H1 (cell line): ENCODE data around the gene FUT2. TPM values are rescaled to one million over a fixed set of nuclear protein-coding genes. Genes with fewer than 3 reads are reported as not detected.

Source experiments
- NRF1 ChIP-seq: IDR thresholded peaks from 2 replicates; pipeline ENCODE4 v1.6.1; 2011; ENCODE audit warnings: mild to moderate bottlenecking, low read depth, low read length, improper control_type of control experiment
- TAF7 ChIP-seq: optimal IDR thresholded peaks from 2 replicates; pipeline ENCODE3; 2011; ENCODE audit warnings: low read depth, mild to moderate bottlenecking, inconsistent platforms, low read length, moderate library complexity, borderline replicate concordance
- USF2 ChIP-seq: IDR thresholded peaks from 2 replicates; pipeline ENCODE4 v1.6.1; 2011; ENCODE audit warnings: low read length, improper control_type of control experiment
- polyA plus RNA-seq, 7 experiments: library from polyadenylated mRNA; depleted of rRNA in 3 of 7; stranded (reverse) in 5 of 7; unstranded in 2 of 7; fragments of >200 nt in 5 of 7; fragments of 200-250 nt in 2 of 7; gene quantifications; 1 replicate in 5 of 7; 2 replicates in 1 of 7; 4 replicates in 1 of 7; pipeline versions ENCODE4 v1.2.1 to v1.2.3, GENCODE V29; 2011 to 2013; ENCODE audit warnings: missing spikeins in 2 of 7, mixed read lengths in 2 of 7
- total RNA-seq: library from RNA; stranded (reverse); fragmentation: NEBNext Ultra II Directional; extraction: Animal tissue kit (Norgen Biotek cat#: 25700); gene quantifications from 2 replicates; pipeline ENCODE4 v1.2.1, GENCODE V29; 2021
- TF ChIP-seq, protein P1 (sequence below): IDR thresholded peaks from 2 replicates; pipeline ENCODE4 v1.6.1; 2011; ENCODE audit warnings: low read depth, mild to moderate bottlenecking, low read length; ENCODE audit not compliant: insufficient read depth

FUT2 gene
- total and polyA plus RNA-seq, 2 of the 8 experiments (the other 6 are each of a cell fraction or from before 2014, with no cell fraction given), result 5.0 to 5.6 TPM

GRCh38 chr19:48671446-48671995, 24.2 kb upstream of the FUT2 start (continued):
- TF ChIP-seq, protein P1, sequence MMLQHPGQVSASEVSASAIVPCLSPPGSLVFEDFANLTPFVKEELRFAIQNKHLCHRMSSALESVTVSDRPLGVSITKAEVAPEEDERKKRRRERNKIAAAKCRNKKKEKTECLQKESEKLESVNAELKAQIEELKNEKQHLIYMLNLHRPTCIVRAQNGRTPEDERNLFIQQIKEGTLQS, result no peak
- no peak for TF ChIP-seq USF2
- no peak for TF ChIP-seq TAF7
- TF ChIP-seq NRF1, result no peak
- TF ChIP-seq, all 59 proteins: peak for 0
